Measurements from ENCODE around the gene FAM210A. TPM values are rescaled to one million over a fixed set of nuclear protein-coding genes. Genes with fewer than 3 reads are reported as not detected.

FAM210A gene
- total RNA-seq, 1 experiment from 2014 or later: 21.0 TPM

DNA sequence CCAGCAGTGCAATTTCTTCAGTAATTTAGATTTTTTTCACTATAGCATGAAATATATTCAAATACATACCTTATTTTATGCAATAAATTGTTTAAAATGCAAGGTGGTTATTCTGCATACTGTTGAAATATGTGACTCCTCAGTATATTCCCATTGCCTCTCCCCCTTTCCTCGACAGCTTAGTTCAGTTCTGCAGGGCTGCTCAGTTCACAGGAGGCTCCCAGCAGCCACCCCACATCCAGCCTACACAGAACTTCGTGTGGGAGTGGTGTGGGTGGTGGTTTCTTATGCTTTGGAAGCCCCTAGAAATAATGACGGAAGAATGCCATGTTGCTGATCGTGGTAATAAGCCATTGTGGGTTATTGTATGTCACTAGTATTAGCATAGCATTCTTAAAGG lies 79.7 kb downstream of the FAM210A start:
- no peaks in the 10 kb centered on the region for H3K36me3 ChIP-seq (ENCODE audit: control insufficient read depth, insufficient read depth, low read length)
- H3K4me3 ChIP-seq (ENCODE audit: low read depth in 2 of 2, low read length in 2 of 2): no peak overlapping the region
- no peaks in the 10 kb centered on the region for H3K9me3 ChIP-seq (ENCODE audit: control insufficient read depth, insufficient read depth, low read depth, low read length)
- POLR2A ChIA-PET: no interaction called here
- CTCF ChIA-PET: no interaction called here
- intact Hi-C loops (cut with micrococcal nuclease; ENCODE audit: unreplicated experiment): no loop called here
- in situ Hi-C loops (cut with HindIII; ENCODE audit: low pct_unique_long_range_greater_than_20kb, low sequenced_read_pairs): no loop called here
- BruUV-seq (replicated peaks): no TSS peak
- no peak overlapping the region for H3K27ac ChIP-seq (ENCODE audit: low read length)
- ATAC-seq (no peak), DNase-seq (ENCODE audit: low read depth, low spot score) (no peak)
- TF ChIP-seq, protein P1, sequence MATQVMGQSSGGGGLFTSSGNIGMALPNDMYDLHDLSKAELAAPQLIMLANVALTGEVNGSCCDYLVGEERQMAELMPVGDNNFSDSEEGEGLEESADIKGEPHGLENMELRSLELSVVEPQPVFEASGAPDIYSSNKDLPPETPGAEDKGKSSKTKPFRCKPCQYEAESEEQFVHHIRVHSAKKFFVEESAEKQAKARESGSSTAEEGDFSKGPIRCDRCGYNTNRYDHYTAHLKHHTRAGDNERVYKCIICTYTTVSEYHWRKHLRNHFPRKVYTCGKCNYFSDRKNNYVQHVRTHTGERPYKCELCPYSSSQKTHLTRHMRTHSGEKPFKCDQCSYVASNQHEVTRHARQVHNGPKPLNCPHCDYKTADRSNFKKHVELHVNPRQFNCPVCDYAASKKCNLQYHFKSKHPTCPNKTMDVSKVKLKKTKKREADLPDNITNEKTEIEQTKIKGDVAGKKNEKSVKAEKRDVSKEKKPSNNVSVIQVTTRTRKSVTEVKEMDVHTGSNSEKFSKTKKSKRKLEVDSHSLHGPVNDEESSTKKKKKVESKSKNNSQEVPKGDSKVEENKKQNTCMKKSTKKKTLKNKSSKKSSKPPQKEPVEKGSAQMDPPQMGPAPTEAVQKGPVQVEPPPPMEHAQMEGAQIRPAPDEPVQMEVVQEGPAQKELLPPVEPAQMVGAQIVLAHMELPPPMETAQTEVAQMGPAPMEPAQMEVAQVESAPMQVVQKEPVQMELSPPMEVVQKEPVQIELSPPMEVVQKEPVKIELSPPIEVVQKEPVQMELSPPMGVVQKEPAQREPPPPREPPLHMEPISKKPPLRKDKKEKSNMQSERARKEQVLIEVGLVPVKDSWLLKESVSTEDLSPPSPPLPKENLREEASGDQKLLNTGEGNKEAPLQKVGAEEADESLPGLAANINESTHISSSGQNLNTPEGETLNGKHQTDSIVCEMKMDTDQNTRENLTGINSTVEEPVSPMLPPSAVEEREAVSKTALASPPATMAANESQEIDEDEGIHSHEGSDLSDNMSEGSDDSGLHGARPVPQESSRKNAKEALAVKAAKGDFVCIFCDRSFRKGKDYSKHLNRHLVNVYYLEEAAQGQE (IDR thresholded peaks at IDR 0.05; ENCODE audit: insufficient read depth in 1 of 2, low read depth in 2 of 2, low read length in 1 of 2): no peak
- no peak for TF ChIP-seq TCF7L2 (IDR thresholded peaks at IDR 0.05; ENCODE audit: low read depth, low read length)
- no peaks in the 10 kb centered on the region for H3K4me1 ChIP-seq (ENCODE audit: control insufficient read depth, insufficient read depth, low read length)
- no peaks in the 10 kb centered on the region for H3K27me3 ChIP-seq (ENCODE audit: control insufficient read depth, insufficient read depth, low read length)

DNA sequence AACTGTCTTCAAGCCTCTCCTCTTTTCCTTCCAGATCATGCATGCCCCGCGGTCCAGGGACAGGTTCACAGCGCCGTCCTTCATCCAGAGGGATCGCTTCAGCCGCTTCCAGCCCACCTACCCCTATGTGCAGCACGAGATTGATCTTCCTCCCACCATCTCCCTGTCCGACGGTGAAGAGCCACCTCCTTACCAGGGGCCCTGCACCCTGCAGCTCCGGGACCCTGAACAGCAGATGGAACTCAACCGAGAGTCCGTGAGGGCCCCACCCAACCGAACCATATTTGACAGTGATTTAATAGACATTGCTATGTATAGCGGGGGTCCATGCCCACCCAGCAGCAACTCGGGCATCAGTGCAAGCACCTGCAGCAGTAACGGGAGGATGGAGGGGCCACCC lies 81.3 kb downstream of the FAM210A start:
- no peaks in the 10 kb centered on the region for H3K4me1 ChIP-seq (ENCODE audit: control insufficient read depth, insufficient read depth, low read length)
- in situ Hi-C loops (cut with HindIII; ENCODE audit: low pct_unique_long_range_greater_than_20kb, low sequenced_read_pairs) (no loop called here), intact Hi-C loops (cut with micrococcal nuclease; ENCODE audit: unreplicated experiment) (no loop called here)
- BruUV-seq (replicated peaks): no TSS peak
- no peaks in the 10 kb centered on the region for H3K9me3 ChIP-seq (ENCODE audit: control insufficient read depth, insufficient read depth, low read depth, low read length)
- CTCF ChIA-PET: no interaction called here
- no peak for ATAC-seq
- TF ChIP-seq, protein P1 (IDR thresholded peaks at IDR 0.05; ENCODE audit: insufficient read depth in 1 of 2, low read depth in 2 of 2, low read length in 1 of 2): no peak
- TF ChIP-seq POLR2AphosphoS5 (IDR thresholded peaks at IDR 0.05; ENCODE audit: low read depth, low read length): no peak
- TF ChIP-seq, protein P2, sequence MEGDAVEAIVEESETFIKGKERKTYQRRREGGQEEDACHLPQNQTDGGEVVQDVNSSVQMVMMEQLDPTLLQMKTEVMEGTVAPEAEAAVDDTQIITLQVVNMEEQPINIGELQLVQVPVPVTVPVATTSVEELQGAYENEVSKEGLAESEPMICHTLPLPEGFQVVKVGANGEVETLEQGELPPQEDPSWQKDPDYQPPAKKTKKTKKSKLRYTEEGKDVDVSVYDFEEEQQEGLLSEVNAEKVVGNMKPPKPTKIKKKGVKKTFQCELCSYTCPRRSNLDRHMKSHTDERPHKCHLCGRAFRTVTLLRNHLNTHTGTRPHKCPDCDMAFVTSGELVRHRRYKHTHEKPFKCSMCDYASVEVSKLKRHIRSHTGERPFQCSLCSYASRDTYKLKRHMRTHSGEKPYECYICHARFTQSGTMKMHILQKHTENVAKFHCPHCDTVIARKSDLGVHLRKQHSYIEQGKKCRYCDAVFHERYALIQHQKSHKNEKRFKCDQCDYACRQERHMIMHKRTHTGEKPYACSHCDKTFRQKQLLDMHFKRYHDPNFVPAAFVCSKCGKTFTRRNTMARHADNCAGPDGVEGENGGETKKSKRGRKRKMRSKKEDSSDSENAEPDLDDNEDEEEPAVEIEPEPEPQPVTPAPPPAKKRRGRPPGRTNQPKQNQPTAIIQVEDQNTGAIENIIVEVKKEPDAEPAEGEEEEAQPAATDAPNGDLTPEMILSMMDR (IDR thresholded peaks at IDR 0.05): no peak
- no peak for TF ChIP-seq SIN3A (IDR thresholded peaks at IDR 0.05; ENCODE audit: borderline replicate concordance, insufficient read depth, low read depth, low read length)
- TF ChIP-seq TCF7L2 (IDR thresholded peaks at IDR 0.05; ENCODE audit: low read depth, low read length): no peak
- no peak overlapping the region for H3K27ac ChIP-seq (ENCODE audit: low read length)
- DNase-seq (ENCODE audit: low read depth, low spot score): no peak
- H3K27me3 ChIP-seq (ENCODE audit: control insufficient read depth, insufficient read depth, low read length): no peaks in the 10 kb centered on the region
- H3K4me3 ChIP-seq (ENCODE audit: low read depth in 2 of 2, low read length in 2 of 2): no peak overlapping the region
- no peaks in the 10 kb centered on the region for H3K36me3 ChIP-seq (ENCODE audit: control insufficient read depth, insufficient read depth, low read length)
- POLR2A ChIA-PET: no interaction called here
